OCI-LY3 (cell line): Measurements from ENCODE around the gene TBC1D23.

Experiments
- CTCF ChIP-seq: fragments of 200-600, 300-600 bp; sonication (generic); IDR thresholded peaks from 2 replicates; pipeline ENCODE4 v1.5.1; 2014; ENCODE audit warnings: antibody characterized with exemption, low read length, low read depth
- EZH2phosphoT487 ChIP-seq: fragments of 200-600 bp; shearing (Covaris generic); IDR thresholded peaks from 2 replicates; pipeline ENCODE4 v1.6.1; 2018; ENCODE audit warnings: antibody characterized with exemption, mixed run types, low read depth

GRCh38 chr3:100361897-100362296, 101.1 kb downstream of the TBC1D23 start:
- TF ChIP-seq CTCF: no peak
- TF ChIP-seq EZH2phosphoT487: no peak
